HepG2 (cell line): ENCODE measurements around the gene ADGRE3. TPM values are rescaled to one million over a fixed set of nuclear protein-coding genes. Genes with fewer than 3 reads are reported as not detected.

Experiments used
- CEBPG ChIP-seq: IDR thresholded peaks from 2 replicates; pipeline ENCODE4 v1.6.1; 2016
- EP300 ChIP-seq, 3 experiments: sonication (generic) in 1 of 3; formaldehyde crosslinking in 1 of 3; IDR thresholded peaks; 2 replicates each; pipeline versions ENCODE4 v1.5.1 to v1.6.1; 2011 to 2020; ENCODE audit warnings: low read depth in 2 of 3, low read length in 2 of 3, borderline replicate concordance in 1 of 3, improper control_type of control experiment in 1 of 3, mild to moderate bottlenecking in 1 of 3, missing genetic modification reagents in 1 of 3, moderate library complexity in 1 of 3
- KMT2B ChIP-seq: IDR thresholded peaks from 2 replicates; pipeline ENCODE4 v1.6.1; 2016; ENCODE audit warnings: missing genetic modification reagents, missing compliant biosample characterization
- NFKBIZ ChIP-seq: IDR thresholded peaks from 2 replicates; pipeline ENCODE4 v1.6.1; 2018; ENCODE audit warnings: missing genetic modification reagents, missing compliant biosample characterization
- POGZ ChIP-seq: sonication (generic); formaldehyde crosslinking; IDR thresholded peaks from 2 replicates; pipeline ENCODE4 v1.4.0; 2020; ENCODE audit warnings: mild to moderate bottlenecking, missing genetic modification reagents
- TAF1 ChIP-seq: sonication (generic); formaldehyde crosslinking; IDR thresholded peaks from 2 replicates; pipeline ENCODE4 v1.4.0; 2020; ENCODE audit warnings: missing genetic modification reagents
- TRIM24 ChIP-seq: sonication (generic); formaldehyde crosslinking; IDR thresholded peaks from 2 replicates; pipeline ENCODE4 v1.8.0; 2022; ENCODE audit warnings: mild to moderate bottlenecking, missing genetic modification reagents
- ZNF24 ChIP-seq: fragments of 450-650 bp; IDR thresholded peaks from 2 replicates; pipeline ENCODE4 v1.6.1; 2017; ENCODE audit warnings: antibody characterized with exemption, mild to moderate bottlenecking
- ZSCAN30 ChIP-seq: sonication (generic); formaldehyde crosslinking; IDR thresholded peaks from 2 replicates; pipeline ENCODE4 v1.5.0; 2020; ENCODE audit warnings: mild to moderate bottlenecking, missing genetic modification reagents
- polyA plus RNA-seq, 8 experiments: library from polyadenylated mRNA; depleted of rRNA in 3 of 8; stranded (reverse) in 7 of 8; unstranded in 1 of 8; fragments of >200 nt; fragmentation: Illumina TruSeq in 4 of 8; extraction: Trizol in 4 of 8; gene quantifications; 2 replicates each; pipeline versions ENCODE4 v1.2.1 to v1.2.3, GENCODE V29; 2011 to 2016; ENCODE audit warnings: low read depth in 4 of 8, missing spikeins in 1 of 8, mixed read lengths in 1 of 8; ENCODE audit not compliant: insufficient read depth in 1 of 8
- total RNA-seq, 5 experiments: library from RNA; depleted of rRNA; stranded (reverse); fragments of >200 nt; fragmentation: Illumina TruSeq; extraction: Trizol; gene quantifications; 2 replicates each; pipeline ENCODE4 v1.2.3, GENCODE V29; 2016; ENCODE audit warnings: low read depth in 1 of 5
- TF ChIP-seq, protein P1 (sequence below): sonication (generic); formaldehyde crosslinking; IDR thresholded peaks from 2 replicates; pipeline ENCODE4 v1.5.0; 2020; ENCODE audit warnings: mild to moderate bottlenecking, missing genetic modification reagents
- TF ChIP-seq, protein P2 (sequence below): sonication (generic); formaldehyde crosslinking; IDR thresholded peaks from 2 replicates; pipeline ENCODE4 v1.4.0; 2020; ENCODE audit warnings: mild to moderate bottlenecking, low read depth, missing genetic modification reagents
- TF ChIP-seq, protein P3 (sequence below): sonication (generic); formaldehyde crosslinking; IDR thresholded peaks from 2 replicates; pipeline ENCODE4 v1.9.0; 2021; ENCODE audit warnings: missing genetic modification reagents, borderline replicate concordance
- TF ChIP-seq, protein P4 (sequence below): sonication (generic); formaldehyde crosslinking; IDR thresholded peaks from 2 replicates; pipeline ENCODE4 v1.8.0; 2022; ENCODE audit warnings: missing genetic modification reagents, mild to moderate bottlenecking, inconsistent platforms, borderline replicate concordance
- TF ChIP-seq, protein P5 (sequence below), 2 experiments: sonication (generic) in 1 of 2; formaldehyde crosslinking in 1 of 2; IDR thresholded peaks; 2 replicates each; pipeline versions ENCODE4 v1.5.1 to v1.6.1; 2011 to 2020; ENCODE audit warnings: borderline replicate concordance in 1 of 2, low read depth in 1 of 2, low read length in 1 of 2, mild to moderate bottlenecking in 1 of 2, missing genetic modification reagents in 1 of 2, moderate library complexity in 1 of 2
- TF ChIP-seq, protein P6 (sequence below): sonication (generic); formaldehyde crosslinking; IDR thresholded peaks from 2 replicates; pipeline ENCODE4 v1.4.0; 2020; ENCODE audit warnings: missing genetic modification reagents, borderline replicate concordance

Gene ADGRE3
- total and polyA plus RNA-seq, 2 of the 13 experiments (the other 11 are each of a cell fraction or from before 2014, with no cell fraction given) = not detected

DNA sequence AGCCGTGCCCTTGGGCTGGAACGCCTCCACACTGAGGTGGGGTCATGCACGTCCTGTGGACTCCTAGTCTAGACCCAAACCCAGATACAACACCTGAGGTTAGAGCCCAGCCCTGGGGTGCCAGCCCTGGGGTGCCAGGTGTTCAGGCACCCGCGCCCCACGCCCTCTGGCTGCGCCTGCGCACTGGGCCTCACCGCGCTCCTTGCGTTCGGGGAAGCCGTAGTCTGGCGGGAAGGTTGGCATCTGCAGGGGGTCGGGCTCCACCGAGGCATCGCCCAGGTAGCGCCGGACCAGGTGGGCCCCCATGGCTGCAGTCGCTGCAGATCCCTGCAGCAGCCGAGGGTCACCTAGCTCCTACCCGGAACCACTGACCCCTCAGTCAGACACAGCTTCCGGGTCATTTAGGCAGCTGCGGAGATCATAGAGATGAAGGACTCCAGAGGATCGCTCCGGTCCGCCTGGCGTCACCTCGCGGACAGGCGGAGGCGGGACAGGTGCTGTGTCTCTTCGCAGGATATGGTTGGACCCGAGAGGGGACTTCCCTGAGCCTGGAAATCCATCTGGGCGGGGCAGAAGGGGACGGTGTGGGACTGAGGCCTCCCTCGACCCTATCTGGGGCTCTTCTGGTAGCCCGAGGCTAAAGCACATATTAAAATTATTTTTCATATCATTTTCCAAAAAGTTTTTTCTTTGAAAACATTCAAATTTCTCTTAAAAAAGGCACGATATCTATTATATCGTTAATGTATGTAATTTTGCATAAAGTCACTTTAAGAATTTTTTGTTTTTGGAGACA lies 102.8 kb downstream of the ADGRE3 start, which contains the start of gene NDUFB7 (continued):
- TF ChIP-seq, protein P1, sequence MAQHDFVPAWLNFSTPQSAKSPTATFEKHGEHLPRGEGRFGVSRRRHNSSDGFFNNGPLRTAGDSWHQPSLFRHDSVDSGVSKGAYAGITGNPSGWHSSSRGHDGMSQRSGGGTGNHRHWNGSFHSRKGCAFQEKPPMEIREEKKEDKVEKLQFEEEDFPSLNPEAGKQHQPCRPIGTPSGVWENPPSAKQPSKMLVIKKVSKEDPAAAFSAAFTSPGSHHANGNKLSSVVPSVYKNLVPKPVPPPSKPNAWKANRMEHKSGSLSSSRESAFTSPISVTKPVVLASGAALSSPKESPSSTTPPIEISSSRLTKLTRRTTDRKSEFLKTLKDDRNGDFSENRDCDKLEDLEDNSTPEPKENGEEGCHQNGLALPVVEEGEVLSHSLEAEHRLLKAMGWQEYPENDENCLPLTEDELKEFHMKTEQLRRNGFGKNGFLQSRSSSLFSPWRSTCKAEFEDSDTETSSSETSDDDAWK (CRISPR knock-in tag) = no peak
- TF ChIP-seq CEBPG (CRISPR knock-in tag) (peak; percentile 45; the same call in 1 of the 2 replicates), EP300 (IDR thresholded peaks at IDR 0.05; ENCODE audit: low read depth in 2 of 2, low read length in 2 of 2) (peak in 1 of 2 experiments; percentile 44; a peak in 1 of 4 replicates), EP300 (CRISPR knock-in tag; IDR thresholded peaks at IDR 0.05; ENCODE audit: borderline replicate concordance) (peak; percentile 38; the same call in 1 of the 2 replicates), ZNF24 (peak; percentile 23; the same call in 1 of the 2 replicates), KMT2B (CRISPR knock-in tag) (peak; percentile 87), NFKBIZ (CRISPR knock-in tag) (0 out of 2 replicates have a peak, but pooled peaks have one; percentile 65), TRIM24 (no peak), TAF1 (peak; percentile 81), ZSCAN30 (no peak), POGZ (CRISPR knock-in tag) (peak; percentile 91)
- TF ChIP-seq, protein P2, sequence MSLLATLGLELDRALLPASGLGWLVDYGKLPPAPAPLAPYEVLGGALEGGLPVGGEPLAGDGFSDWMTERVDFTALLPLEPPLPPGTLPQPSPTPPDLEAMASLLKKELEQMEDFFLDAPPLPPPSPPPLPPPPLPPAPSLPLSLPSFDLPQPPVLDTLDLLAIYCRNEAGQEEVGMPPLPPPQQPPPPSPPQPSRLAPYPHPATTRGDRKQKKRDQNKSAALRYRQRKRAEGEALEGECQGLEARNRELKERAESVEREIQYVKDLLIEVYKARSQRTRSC (CRISPR knock-in tag) = no peak
- TF ChIP-seq, protein P3, sequence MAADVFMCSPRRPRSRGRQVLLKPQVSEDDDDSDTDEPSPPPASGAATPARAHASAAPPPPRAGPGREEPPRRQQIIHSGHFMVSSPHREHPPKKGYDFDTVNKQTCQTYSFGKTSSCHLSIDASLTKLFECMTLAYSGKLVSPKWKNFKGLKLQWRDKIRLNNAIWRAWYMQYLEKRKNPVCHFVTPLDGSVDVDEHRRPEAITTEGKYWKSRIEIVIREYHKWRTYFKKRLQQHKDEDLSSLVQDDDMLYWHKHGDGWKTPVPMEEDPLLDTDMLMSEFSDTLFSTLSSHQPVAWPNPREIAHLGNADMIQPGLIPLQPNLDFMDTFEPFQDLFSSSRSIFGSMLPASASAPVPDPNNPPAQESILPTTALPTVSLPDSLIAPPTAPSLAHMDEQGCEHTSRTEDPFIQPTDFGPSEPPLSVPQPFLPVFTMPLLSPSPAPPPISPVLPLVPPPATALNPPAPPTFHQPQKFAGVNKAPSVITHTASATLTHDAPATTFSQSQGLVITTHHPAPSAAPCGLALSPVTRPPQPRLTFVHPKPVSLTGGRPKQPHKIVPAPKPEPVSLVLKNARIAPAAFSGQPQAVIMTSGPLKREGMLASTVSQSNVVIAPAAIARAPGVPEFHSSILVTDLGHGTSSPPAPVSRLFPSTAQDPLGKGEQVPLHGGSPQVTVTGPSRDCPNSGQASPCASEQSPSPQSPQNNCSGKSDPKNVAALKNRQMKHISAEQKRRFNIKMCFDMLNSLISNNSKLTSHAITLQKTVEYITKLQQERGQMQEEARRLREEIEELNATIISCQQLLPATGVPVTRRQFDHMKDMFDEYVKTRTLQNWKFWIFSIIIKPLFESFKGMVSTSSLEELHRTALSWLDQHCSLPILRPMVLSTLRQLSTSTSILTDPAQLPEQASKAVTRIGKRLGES (CRISPR knock-in tag) = no peak
- TF ChIP-seq, protein P4, sequence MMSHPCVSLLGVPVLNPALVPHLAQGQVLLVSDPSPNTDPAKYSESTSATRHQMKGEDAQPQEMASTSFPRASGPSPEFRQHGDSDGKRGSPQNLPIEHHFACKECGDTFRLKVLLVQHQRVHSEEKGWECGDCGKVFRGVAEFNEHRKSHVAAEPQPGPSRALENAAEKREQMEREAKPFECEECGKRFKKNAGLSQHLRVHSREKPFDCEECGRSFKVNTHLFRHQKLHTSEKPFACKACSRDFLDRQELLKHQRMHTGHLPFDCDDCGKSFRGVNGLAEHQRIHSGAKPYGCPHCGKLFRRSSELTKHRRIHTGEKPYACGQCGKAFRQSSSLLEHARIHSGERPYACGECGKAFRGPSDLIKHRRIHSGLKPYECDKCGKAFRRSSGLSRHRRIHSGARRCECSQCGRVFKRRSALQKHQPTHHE (CRISPR knock-in tag) = 0 out of 2 replicates have a peak, but pooled peaks have one; percentile 59
- TF ChIP-seq, protein P5, sequence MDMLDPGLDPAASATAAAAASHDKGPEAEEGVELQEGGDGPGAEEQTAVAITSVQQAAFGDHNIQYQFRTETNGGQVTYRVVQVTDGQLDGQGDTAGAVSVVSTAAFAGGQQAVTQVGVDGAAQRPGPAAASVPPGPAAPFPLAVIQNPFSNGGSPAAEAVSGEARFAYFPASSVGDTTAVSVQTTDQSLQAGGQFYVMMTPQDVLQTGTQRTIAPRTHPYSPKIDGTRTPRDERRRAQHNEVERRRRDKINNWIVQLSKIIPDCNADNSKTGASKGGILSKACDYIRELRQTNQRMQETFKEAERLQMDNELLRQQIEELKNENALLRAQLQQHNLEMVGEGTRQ (IDR thresholded peaks at IDR 0.05; ENCODE audit: low read depth, low read length) = no peak
- TF ChIP-seq, protein P5 (CRISPR knock-in tag; IDR thresholded peaks at IDR 0.05; ENCODE audit: borderline replicate concordance) = peak; percentile 22; the same call in 1 of the 2 replicates
- TF ChIP-seq, protein P6, sequence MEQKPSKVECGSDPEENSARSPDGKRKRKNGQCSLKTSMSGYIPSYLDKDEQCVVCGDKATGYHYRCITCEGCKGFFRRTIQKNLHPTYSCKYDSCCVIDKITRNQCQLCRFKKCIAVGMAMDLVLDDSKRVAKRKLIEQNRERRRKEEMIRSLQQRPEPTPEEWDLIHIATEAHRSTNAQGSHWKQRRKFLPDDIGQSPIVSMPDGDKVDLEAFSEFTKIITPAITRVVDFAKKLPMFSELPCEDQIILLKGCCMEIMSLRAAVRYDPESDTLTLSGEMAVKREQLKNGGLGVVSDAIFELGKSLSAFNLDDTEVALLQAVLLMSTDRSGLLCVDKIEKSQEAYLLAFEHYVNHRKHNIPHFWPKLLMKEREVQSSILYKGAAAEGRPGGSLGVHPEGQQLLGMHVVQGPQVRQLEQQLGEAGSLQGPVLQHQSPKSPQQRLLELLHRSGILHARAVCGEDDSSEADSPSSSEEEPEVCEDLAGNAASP = peak; percentile 78
